OCI-LY7 (cell line): Measurements from ENCODE around the gene OR10K1.

Experiments used
- CTCF ChIP-seq: fragments of 200-600 bp; sonication (generic); conservative IDR thresholded peaks from 2 replicates; pipeline ENCODE4 v1.5.1; 2014; ENCODE audit warnings: mild to moderate bottlenecking, antibody characterized with exemption, low read length, moderate library complexity, mixed read lengths
- EZH2phosphoT487 ChIP-seq: fragments of 200-600 bp; sonication (generic); IDR thresholded peaks from 2 replicates; pipeline ENCODE4 v1.6.1; 2018; ENCODE audit warnings: low read depth, borderline replicate concordance, mild to moderate bottlenecking, mixed run types, antibody characterized with exemption, low read length, moderate library complexity, mixed read lengths

- TF ChIP-seq CTCF (no peak), EZH2phosphoT487 (no peak)
Measured at GRCh38 chr1:158485455-158485854, 23.8 kb downstream of the OR10K1 start.
